GM19043 (cell line): ENCODE data around the gene ZDHHC17.
"Not testable (repeated sequence)": the region's sequence is repeated elsewhere in the genome, so short reads cannot be mapped to it uniquely, and the experiment has no call there.

Source experiments
- ATAC-seq: cut with Tn5 transposase; IDR thresholded peaks from one replicate; pipeline ENCODE4 v1.9.1; 2021; ENCODE audit warnings: low read depth; ENCODE audit not compliant: unreplicated experiment

Gene ZDHHC17

DNA sequence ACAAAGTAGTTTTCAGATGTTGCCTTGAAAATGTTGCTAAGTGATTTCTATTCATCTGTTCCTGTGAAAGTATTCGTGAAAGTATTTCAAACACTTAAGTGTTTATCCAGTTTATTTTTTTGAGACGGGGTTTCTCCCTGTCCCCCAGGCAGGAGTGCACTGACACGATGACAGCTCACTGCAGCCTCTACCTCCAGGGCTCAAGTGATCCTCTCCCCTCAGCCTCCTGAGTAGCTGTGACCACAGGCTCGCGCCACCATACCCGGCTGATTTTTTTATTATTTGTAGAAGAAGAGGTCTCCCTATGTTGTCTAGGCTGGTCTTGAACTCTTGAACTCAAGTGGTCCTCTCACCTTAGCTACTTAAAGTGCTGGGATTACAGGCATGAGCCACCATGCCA lies 1.7 kb downstream of the ZDHHC17 start:
- no peak for ATAC-seq

DNA sequence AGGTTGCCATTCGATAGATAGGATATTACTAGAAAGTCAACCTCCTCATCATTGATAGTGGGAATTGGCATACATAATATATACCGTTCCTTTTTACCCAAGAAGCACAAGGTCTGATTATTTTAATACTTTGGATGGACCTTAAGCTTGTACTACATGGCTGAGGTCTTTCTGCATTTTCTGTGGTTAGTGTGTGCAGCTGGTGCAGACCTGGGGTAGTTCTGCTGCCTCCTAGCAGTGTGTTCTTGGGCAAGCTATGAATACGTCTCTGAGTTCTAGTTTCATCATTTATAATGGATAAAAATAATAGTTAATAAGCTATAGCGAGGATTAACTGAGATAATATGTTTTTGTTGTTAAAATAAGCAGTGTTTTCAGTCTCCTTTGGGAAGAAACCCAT lies 2.2 kb downstream of the ZDHHC17 start:
- ATAC-seq, result no peak

DNA sequence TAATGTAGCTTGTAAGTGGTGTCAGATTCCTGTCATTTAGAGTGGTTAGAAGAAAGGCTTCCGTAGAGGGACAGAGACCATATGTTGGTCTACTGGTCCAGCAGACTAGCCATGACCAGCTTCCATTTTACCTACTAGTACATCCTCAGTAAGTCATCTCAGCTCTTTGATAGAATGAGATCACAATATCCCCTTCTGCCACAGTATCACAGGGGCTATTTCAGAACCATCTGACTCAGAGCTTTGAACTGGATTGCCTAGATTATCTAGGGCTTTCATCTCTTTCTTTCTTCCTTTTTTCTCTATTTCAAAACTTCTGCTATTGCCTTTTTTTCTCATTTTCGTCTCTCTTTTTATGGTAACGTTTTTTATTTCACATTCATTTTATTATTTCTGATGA lies 4.7 kb downstream of the ZDHHC17 start:
- no peak for ATAC-seq

DNA sequence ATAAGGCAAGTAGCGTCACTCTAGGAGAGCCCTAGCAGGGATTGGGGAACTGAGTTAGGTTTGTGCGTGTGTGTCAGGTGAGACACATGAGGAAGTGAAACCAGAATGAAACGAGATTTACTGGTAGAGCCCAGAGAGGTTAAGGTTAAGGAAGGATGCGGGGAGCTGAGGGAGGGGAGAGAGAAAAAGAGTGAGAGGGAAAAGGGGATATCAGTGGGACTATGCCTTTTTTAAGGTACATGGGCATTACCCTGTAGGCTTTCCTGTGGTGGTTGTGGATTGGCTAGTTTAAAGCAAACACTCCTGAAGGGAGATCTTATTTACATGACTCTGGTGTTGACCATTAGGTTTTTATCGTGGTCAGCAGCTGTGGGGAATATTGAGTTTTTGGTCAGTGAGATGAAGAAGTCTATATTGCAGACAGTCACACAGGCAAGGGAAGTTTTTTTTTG lies 13.9 kb downstream of the ZDHHC17 start:
- peak; percentile 100 for ATAC-seq

DNA sequence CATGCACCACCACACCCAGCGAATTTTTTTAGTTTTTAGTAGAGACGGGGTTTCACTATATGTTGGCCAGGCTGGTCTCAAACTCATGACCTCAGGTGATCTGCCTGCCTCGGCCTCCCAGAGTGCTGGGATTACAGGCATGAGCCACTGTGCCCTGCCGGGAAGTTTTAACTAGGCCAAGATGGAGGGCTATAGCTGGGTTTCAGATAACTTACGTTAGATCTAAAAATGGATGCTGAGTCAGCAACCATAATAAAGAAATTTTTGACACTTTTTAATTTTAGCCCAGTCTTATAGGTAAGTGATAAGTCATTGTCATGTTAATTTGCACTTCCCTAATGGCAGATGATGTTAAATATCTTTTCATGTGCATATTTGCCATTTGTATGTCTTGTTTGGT lies 14.4 kb downstream of the ZDHHC17 start:
- no peak for ATAC-seq

DNA sequence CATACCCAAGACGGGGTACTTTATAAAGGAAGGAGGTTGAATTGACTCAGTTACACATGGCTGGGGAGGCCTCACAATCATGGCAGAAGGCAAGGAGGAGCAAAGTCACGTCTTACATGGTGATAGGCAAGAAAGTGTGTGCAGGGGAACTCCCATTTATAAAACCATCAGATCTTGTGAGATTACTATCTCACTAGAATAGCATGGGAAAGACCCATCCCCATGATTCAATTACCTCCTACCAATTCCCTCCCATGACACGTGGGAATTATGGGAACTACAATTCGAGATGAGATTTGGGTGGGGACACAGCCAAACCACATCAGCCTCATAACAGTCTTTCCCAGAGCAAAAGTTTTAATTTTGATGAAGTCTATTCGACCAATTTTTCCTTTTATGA lies 15.4 kb downstream of the ZDHHC17 start:
- not testable (repeated sequence) for ATAC-seq

DNA sequence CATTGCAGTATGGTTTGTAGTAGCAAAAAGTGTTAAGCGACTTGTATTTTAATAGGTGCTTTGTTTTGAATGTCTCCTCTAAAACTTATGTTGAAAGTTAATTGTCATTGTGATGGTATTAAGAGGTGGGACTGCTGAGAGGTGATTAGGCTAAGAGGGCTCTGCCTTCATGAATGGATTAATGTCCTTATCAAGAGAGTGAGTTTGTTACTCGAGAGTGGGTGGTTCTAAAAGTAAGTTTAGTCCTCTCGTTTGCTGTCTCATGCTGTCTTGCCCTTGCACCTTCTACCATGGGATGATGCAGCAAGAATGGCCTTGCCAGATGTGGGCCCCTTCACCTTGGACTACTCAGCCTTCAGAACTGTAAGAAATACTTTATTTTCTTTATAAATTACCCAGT lies 17.4 kb downstream of the ZDHHC17 start:
- no peak for ATAC-seq

DNA sequence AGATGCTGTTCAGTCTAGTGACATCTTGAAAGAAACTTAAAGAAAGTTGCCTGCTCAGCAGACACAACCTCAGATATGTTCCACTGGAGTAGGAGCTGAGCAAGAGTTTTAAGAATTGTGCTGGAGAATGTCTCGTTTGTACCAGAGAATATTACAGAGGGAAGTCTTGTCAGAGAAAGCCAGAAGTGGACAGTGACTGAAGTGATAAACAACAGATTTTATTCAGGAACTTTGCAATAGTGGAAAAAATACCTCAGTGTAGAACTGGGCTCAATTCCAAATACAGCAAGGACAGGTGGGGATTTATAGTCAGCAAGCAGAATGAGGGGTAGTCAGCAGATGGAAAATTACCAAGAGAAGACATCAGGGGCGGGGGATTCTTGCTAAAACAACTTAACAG lies 18.6 kb downstream of the ZDHHC17 start:
- ATAC-seq, result no peak

DNA sequence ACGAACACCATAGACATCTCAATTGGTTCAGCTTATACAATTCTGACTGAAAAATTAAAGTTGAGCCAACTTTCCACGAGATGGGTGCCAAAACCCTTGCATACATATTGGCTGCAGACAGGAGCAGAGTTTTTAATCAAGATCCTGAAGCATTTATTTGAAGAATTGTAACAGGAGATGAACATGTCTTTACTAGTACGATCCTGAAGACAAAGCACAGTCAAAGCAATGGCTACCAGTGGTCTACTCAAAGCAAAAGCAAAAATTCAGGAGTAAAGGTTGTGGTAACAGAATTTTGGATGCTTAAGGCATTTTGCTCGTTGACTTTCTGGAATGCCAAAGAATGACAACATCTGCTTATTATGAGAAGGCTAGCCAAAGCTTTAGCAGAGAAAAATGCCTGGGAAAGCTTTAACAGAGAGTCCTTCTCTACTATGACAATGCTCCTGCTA lies 20.7 kb downstream of the ZDHHC17 start:
- ATAC-seq, result no peak

DNA sequence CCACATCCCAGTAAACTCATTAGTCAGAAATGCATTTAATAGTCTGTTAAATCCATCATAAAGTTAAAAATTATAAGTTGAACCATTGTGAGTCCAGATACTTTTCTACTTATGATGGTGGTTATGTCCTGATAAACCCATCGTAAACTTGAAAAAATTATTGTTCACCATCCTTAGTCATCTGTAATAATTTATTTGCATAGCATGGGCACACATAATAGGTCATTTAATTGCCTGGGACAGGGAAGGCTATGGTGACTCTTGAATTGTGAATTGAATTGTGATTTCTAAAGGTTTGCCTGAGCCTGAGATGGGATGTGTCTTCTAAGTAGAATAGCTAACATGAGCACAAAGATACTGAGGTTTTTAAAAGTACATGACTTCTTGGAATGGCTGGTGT lies 21.5 kb downstream of the ZDHHC17 start:
- no peak for ATAC-seq

DNA sequence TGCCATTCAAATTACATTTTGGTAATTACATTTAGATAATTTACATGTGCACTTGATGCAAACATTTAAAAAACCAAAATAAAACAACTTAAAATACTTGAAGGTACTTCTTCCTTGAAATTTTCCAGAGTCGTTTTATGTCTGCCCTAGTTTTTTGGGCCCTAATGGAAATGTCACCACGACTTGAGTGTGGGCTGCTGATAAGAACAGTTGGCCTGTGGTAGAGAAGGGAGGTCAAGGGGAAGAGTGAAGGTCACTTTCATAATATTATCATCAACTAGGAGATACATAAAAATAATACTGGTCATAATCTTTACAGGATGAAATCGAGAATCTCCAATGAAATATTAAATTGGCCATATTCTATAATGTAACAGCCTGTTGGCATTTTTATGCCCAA lies 23.1 kb downstream of the ZDHHC17 start:
- no peak for ATAC-seq

DNA sequence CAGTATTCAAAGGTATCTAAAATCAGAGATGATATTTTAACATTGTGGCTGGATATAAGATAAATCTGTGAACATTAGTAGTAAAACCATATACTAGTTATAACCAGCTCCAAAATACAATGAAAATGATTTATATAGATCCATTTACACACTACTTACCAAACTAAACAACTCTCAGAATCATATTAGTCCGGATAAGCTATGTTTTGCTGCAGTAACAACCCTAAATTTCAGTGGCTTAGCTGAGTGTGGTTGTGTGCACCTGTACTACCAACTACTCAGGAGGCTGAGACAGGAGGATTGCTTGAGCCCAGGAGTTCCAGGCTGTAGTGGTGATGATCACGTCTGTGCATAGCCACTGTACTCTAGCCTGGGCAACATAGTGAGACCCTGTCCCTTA lies 23.8 kb downstream of the ZDHHC17 start:
- no peak for ATAC-seq

DNA sequence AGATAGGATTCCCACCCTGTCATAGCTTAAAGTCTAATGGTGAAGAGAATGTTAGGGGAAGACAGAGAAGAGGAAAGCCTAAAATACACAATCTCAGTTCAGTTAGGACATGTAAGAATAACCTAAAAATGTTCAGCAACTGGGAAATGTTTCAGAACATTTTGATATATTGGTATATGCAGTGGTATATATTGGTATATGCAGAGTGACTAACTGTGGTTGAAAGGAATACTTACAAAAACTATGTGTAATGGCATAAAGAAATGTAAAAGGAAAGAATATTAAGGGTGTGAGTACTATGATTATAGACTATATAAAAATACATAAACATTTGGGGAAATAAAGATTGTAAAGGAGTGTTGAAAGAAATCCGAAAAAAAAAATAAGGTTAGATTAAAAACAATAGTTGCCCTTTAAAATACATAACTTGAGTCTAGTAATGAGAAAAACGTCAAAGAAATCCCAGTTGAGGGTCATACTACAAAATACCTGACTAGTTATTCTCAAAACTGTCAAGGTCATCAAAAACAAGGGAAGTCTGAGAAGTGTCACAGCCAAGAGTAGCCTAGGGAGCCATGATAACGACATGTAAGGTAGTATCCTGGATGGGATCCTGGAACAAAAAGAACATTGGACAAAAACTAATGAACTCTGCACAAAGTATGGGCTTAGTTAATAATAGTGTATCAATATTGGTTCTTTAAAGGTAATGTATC lies 25.6 kb downstream of the ZDHHC17 start:
- no peak for ATAC-seq

DNA sequence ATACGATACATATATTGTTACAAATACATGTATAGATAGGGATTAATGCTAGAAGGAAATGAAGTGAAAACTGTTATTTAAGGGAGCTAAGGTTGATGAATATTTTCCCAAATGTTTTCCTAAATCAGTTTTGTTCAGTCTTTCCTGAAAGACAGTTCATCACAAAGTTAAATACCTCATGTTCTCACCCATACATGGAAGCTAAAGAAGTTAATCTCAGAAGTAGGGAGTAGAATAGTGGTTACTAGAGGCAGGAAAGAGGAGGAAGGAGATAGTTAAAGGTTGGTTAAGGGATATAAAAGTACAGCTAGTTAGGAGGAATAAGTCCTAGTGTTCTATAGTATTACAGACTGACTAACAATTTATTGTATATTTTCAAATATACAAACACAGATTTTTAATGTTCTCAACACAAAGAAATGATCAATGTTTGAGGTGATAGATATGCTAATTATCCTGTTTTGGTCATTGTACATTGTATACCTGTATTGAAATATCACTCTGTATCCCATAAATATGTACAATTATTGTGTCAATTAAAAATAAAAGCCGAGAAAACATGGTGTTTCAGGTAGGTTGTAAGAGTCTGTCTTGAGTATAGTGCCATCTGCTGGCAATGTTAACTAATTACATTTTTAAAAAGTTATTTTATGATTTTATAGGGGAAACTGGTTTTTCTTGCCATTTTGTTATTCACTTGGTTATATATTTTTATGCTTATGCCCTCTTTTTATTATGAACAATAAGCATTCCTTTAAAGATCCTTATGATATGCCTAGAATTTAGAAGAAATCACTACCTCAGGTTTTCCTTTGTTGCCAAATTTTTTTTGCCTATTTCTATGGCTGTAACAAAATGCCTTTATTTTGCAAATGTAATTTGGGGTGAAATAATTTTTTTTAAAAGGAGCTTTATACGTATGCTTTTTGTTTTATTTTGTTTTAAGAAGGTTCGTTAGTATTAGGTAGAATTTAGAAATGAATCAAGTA lies 26.9 kb downstream of the ZDHHC17 start:
- ATAC-seq, result no peak

DNA sequence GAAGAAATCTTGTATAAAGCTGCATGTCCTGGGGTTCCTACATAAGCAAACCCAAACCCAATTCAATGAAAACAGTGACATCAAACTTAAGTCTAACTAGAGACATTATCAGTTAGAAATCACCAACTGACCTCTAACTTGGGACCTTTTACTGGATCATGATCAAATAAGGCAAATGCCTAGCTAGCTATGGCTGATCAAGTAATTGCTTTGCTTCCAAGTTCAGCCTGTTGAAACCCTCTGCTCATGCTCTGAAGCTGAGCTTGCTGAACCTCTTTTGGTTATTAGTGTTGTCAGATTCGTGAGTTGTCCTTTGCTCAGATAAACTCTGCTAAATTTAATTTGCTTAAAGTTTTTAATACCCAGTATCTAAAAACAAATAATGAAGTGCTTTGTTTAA lies 28.9 kb downstream of the ZDHHC17 start:
- no peak for ATAC-seq

DNA sequence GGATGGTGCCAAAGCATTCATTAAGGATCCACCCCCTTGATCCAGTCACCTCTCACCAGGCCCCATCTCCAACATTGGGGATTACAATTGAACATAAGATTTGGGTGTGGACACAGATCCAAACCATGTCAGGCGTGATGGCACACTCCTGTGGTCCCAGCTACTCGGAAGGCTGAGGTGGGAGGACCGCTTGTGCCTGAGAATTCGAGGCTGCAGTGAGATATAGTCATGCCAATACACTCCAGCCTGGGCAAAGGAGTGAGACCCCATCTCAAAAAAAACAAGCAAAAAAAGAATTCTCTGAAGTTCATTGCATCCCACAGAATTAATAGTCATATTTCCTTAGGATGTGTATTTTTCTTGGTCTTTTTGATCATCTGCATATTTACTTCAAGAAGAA lies 34.9 kb downstream of the ZDHHC17 start:
- ATAC-seq, result no peak

DNA sequence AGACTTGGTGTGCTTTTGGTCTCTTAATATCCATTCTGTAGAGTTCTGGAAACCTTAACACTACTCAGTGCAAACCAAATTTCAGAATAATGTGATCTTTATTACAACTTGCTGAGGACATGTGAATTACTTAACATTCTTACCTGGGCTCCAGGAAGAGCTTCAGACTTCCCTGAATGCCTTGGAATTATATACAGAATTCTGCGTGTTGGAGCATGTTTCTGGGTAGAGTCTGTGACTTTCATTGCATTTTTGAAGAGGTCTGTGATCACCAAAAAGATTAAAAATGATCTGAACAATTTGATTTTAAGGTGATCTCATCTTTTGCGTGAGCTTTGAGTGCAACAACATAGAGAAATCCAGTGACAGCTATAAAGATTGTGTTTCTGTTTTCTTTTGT lies 35.4 kb downstream of the ZDHHC17 start:
- ATAC-seq, result no peak

DNA sequence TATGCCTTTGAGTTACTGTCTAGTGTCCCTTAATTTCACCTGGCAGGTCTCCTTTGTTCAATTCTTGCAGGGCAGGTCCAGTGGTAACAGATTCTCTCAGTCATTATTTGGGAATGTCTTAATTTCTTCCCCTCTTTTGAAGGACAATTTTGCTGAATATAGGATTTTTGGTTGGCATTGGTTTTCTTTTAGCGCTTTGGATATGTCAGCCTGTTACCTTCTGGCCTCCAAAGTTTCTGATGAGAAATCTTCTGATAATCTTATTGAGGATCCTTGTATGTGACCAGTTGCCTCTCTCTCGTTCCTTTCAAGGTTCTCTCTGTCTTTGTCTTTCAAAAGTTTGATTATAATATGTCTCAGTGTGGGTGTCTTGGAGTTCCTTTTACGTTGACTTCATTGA lies 38.1 kb downstream of the ZDHHC17 start:
- no peak for ATAC-seq

DNA sequence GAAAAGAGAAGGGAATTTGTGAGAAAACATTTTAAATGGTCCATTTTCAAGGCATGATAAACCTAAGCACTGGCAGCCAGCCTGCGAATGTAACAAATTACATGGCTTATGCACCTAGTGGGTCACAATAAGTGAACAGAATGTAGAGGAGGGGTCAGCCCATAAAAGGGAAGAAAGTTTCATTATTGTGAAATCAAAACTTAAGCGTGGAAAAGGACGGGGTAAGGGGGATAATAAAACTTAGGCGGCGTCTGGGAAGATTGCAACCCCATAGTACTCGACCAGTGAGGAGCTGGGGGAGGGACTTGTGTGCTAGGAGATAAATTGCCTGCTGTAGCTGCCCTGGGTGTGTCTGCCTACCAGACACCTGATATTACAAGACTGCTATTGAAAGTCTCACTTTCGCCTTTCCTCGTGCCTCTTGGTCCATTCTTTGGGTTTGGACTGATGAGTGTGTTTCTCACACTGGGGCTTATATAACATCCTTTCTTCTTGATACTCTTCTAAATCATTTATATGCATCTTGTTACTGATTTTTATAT lies 40.6 kb downstream of the ZDHHC17 start:
- no peak for ATAC-seq

DNA sequence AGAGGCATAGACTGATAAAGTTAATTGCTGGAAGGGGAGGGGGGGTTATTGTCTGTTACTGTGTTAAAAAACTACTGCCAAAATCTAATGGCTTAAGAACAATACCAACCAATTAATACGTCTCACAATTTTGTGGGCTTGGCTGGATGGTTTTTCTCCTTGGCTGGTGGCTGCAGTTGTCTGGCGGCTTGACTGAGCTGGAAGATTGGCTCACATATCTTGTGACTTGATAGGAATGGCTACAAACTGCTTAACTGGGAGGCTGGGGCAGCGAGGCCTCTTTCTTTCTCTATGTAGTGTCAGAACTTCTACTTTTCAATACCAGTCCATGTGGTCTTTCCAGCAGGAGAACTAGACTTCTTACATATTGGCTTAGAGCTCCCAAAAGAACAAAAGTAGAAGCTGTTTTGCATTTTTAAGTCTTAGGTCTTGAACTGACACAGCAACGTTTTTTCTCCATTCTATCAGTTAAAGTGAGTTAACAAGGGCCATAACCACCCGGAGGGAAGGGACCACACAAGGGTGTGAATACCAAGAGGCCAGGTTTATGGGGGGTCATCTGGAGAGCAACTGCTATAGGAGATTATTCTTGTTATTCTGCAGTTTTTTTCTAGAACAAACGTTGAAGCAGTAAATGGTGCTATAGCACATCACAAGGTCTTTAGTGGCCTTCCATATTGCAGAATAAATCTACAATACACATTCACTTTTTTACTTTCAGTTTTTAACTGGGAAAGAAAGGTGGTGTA lies 46.9 kb downstream of the ZDHHC17 start:
- ATAC-seq, result no peak

DNA sequence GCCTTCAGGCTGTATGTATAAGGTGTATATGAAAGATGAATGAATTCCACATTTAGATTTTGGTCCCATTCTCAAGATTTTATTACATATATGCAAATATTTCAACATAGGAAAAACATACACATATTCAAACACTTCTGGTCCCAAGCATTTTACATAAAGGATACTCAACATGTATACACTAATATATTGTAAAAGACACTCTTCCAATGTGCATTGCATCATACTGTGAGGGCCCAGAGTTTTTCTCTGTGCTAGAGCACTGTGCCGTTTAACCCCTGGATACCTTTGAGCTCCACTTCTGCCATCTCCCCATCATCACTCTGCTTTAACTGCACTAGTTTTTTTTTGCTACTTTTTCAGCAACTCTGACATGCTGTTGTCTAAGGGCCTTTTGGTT lies 48.1 kb downstream of the ZDHHC17 start:
- no peak for ATAC-seq
